GM18867 (cell line): Measurements from ENCODE around the gene TAB2.
A peak's percentile ranks its signal among the peaks of the same experiment; 100 is the strongest.
"Not testable (repeated sequence)": the region's sequence is repeated elsewhere in the genome, so short reads cannot be mapped to it uniquely, and the experiment has no call there.

Experiments used
- ATAC-seq: cut with Tn5 transposase; IDR thresholded peaks from one replicate; pipeline ENCODE4 v1.9.1; 2021; ENCODE audit warnings: mild to moderate bottlenecking, moderate library complexity; ENCODE audit not compliant: unreplicated experiment

Gene TAB2

GRCh38 chr6:149311293-149311692 is 6.2 kb upstream of the TAB2 start:
- no peak for ATAC-seq

DNA sequence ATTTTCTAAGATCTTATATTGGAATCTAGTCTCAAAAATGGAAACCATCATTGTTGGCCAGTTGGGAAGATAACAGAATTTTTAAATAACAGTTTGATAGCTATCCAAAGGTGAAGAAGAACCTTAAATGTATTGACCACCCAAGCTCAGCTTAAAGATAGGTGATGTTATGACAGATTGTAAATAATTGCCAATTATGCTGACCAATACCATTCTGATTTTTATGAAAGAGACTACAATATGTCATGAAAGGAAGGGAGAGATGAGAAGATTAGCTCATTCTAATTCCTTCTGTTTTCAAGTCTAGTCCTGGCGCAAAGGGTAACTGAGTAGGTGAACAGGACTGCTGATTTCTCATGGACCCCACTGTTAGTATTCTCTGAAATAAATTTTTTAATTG is 5.7 kb upstream of the TAB2 start:
- no peak for ATAC-seq

DNA sequence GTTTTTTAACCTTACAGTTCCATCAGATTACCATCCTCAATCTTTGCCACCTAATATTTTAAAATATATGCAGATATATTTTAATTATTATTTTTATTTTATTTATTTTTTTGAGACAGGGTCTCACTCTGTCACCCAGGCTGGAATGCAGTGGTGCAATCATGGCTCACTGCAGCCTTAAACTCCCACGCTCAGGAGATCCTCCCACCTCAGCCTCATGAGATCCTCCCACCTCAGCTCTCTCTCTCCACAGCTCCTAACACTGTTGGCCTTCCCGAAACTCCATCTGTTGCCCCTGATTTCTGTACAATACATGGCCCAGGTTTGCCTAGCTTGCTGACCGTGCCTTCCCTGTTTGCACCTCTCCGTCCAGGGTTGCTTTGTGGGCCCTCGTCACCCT is 4.4 kb upstream of the TAB2 start:
- no peak for ATAC-seq

- ATAC-seq = no peak
Measured at GRCh38 chr6:149313861-149314260, 3.7 kb upstream of the TAB2 start.

- ATAC-seq = no peak
Measured at GRCh38 chr6:149314325-149314905, 3.1 kb upstream of the TAB2 start.

GRCh38 chr6:149316108-149316727 is 1.3 kb upstream of the TAB2 start:
- ATAC-seq = no peak

DNA sequence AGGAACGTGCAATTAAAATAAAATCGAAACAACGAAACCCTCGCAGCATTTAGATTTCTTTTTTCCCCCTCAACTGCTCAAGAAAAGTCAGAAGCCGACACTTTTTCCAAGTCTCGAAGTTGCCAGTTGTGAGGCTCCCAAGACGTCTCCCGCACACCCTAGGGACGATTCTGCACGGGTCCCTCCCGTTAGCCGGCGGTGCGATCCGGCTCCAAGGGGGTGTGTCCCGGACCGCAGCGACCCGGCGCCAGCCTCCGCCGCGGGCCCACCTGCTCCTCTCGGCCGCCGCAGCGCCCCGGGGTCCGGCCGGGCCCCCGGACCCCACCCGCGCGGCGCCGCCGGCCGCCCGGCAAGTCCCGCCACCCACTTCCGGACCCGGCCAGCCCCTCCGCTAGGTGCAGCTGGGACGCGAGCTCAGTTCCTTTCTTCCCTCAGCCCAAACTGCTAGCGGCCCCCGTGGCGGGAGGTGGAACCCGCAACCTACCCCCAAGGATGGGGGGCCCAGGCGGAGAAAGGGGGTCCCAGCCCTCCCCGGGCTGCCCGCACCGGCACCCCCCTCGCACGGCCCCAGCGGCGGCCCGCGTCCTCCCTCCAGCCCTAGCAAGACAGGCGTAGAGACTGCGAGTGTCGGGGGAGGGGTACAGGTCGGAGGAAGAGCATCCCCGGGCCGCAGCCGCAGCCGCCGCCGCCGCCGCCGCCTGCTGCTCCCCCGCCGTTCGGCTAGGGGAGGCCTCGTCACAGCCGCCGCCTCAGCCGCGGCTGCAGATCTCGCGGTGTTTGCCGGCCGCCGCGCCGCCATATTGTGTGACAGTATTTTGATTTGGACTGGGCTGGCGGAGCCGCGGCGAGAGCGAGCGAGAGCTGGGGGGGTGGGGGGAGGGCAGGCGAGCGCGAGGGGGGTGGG is 520 bp upstream of the TAB2 start:
- peak; percentile 81 for ATAC-seq

DNA sequence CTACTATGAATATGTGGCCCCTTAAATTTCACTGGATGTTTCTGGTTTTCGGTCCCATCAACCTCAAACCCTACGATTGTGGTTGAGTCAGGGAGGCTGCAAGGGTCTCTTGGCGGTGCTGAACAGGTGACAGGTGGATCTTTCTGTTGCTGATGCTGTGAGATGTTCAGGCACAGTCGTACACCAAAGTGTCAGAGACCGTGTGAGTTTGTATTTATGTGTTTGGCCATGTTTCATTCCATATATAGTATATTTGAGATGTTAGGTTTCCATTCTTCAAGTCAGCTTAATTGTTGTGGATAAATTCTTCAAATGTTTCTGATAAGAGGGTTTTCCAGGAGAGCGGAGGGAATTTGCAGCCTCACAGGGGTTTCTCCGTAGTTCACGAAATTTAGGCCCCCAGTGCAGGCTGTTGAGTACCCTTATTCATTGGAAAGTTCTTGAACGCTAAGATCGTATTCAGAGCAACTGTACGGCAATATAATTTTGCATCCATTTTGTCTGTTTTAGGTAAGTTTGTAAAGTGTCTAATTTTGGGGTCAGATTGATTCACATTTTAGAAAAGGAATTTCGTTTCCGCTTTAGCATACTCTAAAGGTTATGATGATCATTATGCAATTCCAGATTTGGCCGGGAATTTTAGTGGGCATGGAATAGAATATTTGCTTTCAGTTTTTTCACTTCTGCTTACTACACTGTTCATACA is 1.2 kb downstream of the TAB2 start:
- ATAC-seq = no peak

DNA sequence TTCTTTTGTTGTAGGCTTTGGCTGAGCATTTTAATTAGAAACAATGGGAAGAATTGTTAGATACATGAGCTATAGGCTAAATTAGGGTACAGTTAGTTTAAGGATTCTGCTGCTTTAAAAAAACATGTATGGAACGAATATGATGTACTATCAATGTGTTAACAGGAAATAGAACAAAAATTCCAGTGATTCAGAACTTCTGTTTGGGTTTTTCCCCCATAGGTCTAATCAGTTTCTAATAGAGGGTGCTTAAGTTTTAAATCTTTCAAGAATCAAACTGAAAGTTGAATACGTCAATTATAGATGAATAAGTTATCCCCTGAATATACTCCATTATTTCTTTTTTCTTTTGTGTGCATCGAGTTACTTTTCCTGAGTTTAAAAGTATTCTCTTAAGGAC is 1.9 kb downstream of the TAB2 start:
- ATAC-seq = no peak

DNA sequence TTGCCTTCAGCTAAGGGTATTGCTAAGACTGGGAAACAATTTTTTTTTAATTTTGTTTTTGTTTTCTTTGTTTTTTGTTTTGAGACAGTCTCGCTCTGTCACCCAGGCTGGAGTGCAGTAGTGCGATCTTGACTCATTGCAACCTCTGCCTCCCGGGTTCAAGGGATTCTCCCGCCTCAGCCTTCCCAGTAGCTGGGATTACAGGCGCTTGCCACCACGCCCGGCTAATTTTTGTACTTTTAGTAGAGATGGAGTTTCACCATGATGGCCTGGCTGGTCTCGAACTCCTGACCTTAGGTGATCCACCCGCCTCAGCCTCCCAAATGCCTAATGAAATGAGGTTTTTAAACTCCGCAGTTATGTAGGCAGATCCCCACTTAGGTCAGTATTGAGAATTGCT is 2.5 kb downstream of the TAB2 start:
- ATAC-seq = not testable (repeated sequence)

GRCh38 chr6:149320796-149321195 is 3.3 kb downstream of the TAB2 start:
- no peak for ATAC-seq

GRCh38 chr6:149323353-149323752 is 5.8 kb downstream of the TAB2 start:
- no peak for ATAC-seq

- ATAC-seq = no peak
Measured at GRCh38 chr6:149323925-149324324, 6.4 kb downstream of the TAB2 start.

- no peak for ATAC-seq
Measured at GRCh38 chr6:149324428-149324827, 6.9 kb downstream of the TAB2 start.

DNA sequence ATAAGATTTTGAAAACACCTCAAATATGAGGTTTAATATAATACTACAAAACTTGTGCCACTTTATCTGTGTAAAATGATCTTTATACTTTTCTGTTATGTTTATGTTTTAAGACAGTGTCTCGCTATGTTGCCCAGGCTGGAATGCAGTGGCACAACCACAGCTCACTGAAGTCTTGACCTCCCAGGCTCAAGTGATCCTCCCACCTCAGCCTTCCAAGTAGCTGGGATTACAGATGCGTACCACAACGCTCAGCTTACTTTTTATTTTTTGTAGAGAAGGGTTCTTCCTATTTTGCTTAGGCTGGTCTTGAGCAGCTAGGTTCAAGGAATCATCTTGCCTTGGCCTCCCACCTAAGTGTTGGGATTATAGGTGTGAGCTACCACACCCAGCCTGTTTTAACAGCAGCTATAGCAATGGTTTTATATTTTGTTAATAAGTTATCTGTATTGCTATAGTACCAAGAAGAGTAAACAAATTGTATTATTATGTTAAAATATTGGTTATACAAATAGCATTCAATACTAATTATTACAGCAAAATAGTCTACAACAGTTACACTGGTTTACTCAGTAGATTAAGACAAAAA is 8.2 kb downstream of the TAB2 start:
- no peak for ATAC-seq

GRCh38 chr6:149327638-149328037 is 10.1 kb downstream of the TAB2 start:
- ATAC-seq = no peak

DNA sequence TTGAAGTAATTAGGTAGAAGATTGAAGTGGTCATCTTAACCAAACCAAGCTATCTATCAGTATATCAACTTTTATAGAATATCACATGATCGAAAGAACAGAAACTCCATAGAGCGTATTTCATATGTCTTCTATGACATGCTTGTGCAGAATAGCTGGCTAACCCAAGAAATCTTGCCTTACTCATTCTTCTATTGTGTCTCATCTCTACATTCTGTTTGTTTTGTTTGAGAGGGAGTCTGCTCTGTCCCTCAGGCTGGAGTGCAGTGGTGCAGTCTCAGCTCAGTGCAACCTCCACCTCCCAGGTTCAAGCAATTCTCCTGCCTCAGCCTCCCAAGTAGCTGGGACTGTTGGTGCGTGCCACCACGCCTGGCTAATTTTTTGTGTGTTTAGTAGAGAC is 10.6 kb downstream of the TAB2 start:
- ATAC-seq = no peak

DNA sequence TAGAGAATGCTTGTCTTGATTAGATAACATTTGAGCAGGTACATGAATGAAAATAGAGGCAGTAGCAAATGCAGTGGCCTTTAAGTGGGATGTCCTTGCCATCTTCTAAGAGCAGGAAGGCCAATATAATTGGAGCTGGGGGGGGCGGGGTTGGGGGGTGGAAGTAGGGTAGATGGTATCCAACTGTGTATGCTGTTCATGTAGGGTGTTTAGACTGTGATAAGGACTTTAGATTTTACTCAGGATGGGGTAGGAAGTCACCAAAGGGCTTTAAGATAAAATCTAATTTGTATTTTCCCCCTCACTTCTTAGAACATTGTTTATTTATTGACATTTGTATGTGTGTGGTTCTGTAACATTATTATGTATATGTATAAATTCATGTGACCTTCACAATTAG is 12.0 kb downstream of the TAB2 start:
- no peak for ATAC-seq

- no peak for ATAC-seq
Measured at GRCh38 chr6:149330133-149330532, 12.6 kb downstream of the TAB2 start.

- no peak for ATAC-seq
Measured at GRCh38 chr6:149331043-149331807, 13.7 kb downstream of the TAB2 start.
